Stimulated activated CD8-positive, alpha-beta memory T cell treated with anti-CD3 and anti-CD28 coated beads, Interleukin-12 subunit alpha, Interleukin-12 subunit beta, amount 100 ng/mL, for 24 hours (primary cell): ENCODE results near the gene SOX9.
"Not testable (repeated sequence)": the region's sequence is repeated elsewhere in the genome, so short reads cannot be mapped to it uniquely, and the experiment has no call there.

Experiments
- DNase-seq: peaks from one replicate; pipeline ENCODE4 v3.0.0-alpha.2; 2020; ENCODE audit errors: extremely low read depth

SOX9 gene

GRCh38 chr17:72111336-72111923 lies 9.4 kb upstream of the SOX9 start:
- no peak for DNase-seq

DNA sequence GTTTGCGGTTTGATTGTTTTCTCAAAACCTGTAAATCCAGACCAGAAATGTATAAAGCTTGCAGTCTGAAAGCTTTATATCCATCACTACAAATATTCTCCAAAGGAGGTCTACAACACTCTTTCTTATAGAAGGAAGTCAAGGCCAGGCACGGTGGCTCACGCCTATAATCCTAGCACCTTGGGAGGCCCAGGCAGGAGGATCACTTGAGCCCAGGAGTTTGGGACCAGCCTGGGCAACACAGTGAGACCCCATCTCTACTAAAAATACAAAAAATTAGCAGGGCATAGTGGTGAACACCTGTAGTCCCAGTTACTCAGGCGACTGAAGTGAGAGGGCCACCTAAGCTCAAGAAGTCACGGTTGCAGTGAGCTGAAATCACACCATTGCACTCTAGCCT lies 8.9 kb upstream of the SOX9 start:
- DNase-seq = not testable (repeated sequence)

GRCh38 chr17:72113751-72114150 lies 7.1 kb upstream of the SOX9 start:
- DNase-seq = no peak

DNA sequence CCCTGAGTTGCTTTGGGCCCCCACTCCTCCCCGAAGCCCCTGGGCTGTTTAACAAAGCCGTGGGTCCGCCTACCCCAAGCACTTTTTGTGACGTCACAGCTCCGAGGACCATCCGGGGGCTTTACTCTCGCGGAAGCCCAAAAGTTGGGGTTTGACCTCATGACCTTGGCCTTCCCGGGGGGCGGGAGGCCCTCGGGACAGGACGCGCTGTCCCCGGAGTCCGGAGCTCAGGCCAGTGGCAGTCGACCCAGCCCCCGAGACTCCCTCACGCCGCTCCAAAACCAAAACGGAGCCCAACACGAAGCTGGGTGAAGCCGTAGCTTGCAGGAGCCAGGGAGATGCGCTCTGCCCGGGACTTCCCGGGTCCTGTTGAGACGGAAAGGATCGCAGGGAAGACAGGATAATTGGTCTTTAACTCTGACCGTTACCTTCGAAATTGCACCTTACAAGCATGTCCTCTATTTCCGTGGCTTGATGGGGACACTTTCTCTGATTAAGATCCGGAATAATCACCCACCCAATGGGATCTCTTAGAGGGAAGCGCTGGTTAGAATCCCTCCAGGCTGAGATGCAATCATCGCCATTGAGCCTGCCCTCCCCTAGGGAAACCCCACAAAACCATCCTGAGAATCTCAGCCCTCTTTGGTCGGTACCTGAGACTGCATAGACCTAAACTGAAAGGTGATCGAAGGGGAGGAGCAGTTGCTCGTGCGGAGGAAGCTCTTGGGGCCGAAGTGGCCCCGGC lies 4.9 kb upstream of the SOX9 start:
- no peak for DNase-seq

DNA sequence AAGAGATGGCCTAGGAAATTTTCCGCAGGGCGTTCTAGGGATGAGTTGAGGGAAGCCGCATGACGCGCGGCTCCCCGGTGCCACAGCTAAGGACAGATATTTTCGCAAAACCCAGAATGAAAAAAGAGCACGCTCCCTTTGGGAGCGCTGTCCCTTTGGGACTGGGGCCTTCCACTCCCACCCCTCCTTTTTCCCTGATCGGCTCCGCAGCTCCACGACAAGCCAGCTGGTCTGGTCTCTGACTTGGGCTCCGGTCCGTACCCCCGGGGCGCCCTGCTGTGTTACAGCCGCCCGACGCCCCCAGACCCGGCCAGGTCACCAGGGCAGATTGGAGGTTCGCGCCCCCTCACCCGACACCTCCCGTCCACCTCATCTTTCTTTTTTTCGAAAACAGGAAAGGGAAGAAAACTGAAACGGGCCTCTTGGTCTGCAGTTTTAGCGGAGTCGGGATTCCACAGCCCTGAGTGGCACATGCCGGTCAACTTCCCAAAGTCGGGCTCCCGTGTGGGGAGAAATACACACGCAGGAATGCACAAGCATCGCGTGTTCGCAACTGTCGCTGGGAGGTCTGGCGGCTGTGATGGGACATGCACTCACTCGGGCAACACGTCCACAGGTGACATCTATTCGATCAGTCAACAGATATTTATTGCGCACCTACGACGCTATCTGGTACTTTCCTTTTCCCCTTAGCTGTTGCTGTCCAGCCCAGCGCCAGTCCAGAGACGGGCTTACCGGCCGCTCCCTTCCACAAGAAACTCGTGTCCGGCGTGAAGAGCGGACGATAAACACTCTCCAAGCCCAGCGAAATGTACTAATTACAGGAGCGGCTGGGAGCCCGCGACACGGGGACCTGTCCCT lies 3.9 kb upstream of the SOX9 start:
- DNase-seq = no peak

DNA sequence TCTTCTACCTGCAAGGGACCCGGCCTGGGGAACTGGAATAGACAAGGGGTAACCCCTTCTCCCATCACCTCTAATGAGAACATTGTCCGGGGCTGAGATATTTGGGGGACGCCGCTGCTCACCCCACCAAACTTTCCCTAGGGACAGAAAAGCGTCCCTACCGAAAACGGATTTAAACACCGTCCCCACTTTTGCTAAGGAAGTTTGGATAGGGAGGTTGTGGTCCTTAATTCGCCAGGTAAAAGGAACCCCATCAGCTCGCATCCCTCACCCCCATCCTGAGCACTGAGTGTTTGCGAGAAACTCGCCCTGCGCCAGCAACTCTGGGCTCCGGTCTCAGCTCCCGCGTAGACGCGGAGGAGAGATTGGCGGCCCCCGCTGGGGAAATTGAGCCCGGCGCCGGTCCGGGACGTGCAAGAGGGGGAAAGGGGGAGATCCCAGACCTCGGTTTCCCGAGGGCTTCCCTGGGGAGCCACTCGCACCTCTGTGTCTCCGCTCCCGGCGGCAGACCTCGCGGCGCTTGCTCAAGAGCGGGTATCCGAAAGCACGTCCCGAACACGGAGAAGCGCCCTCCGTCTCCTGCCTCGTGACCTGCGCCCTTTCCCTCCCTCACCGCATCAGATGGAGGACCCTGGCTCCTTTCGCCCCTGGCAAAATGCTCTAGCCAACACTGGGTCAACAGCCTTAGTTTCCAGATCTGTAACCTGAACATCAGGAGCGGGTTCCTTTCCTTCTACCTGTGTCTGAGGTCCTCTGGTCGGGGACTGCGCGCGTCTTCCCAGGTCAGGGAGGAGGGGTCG lies 3.1 kb upstream of the SOX9 start:
- DNase-seq = no peak

DNA sequence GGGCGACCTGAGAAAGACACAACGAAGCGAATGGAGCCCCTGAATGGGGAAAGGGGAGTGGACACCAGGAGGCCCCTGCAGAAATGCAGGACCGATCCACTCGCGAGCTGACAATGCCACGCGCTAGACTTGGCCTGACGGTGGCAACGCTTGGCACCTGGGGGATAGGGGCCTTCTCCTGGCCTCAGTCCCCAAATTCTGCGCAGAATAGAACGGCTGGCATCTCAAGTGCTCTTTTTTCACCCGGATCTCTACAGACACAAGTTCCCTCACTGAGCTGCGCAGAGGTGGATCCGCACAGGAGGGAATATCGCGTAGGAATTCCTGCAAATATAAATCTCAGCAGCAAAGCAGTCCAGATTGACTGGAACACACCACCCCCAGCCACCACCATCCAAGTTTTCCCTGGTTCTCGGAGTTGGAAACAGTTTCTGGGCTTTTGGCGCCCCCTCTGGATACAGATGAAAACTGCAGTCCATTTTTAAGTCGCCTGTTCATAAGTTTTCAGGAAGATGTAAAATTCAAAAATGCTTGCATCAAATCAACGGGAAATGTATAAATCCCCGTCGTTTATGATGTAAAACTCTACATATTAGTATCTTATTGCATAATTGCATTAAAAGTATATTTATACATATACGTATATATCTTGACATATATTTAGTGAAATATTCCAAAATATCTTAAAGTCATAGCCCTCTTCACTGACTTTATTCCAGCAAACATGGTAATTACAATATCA lies 2.3 kb upstream of the SOX9 start:
- DNase-seq = no peak

DNA sequence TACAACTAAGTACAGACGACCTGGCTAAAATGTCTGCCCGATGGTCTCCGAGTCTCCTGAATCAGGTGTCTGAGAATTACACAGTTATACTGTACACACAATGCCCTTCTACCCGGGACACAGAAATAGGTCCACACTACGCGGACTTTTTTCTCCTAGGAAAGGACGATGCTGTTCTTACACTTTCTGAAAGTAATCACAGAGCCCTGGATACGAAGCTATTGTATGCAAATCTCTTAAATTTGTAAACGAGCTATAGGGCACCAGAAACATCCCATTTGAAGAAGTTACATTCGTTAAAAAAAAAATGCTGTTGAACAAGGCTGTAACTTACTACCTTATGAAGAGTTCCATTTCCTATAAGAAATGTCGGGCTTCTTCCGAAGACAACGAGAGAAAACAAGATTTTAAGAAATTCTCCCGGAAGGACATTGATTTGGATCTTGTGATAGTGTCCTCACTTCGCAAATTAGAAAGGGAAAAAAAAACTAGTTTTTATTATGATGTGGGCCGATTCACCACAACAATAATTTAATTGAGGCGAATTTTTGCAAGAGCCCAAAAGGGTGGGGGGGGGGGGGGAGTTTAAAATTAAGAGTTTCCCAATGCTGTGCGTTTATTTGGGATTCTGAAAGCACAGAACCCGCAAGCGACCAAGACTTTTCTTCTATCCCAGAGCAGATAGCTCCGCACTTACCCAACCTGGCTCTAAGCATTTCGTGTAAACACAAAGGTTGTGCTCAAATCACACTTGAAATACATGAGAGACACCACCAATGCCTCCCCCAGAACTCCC lies 1.5 kb upstream of the SOX9 start:
- no peak for DNase-seq

GRCh38 chr17:72119873-72120641 lies 763 bp upstream of the SOX9 start:
- DNase-seq = no peak

DNA sequence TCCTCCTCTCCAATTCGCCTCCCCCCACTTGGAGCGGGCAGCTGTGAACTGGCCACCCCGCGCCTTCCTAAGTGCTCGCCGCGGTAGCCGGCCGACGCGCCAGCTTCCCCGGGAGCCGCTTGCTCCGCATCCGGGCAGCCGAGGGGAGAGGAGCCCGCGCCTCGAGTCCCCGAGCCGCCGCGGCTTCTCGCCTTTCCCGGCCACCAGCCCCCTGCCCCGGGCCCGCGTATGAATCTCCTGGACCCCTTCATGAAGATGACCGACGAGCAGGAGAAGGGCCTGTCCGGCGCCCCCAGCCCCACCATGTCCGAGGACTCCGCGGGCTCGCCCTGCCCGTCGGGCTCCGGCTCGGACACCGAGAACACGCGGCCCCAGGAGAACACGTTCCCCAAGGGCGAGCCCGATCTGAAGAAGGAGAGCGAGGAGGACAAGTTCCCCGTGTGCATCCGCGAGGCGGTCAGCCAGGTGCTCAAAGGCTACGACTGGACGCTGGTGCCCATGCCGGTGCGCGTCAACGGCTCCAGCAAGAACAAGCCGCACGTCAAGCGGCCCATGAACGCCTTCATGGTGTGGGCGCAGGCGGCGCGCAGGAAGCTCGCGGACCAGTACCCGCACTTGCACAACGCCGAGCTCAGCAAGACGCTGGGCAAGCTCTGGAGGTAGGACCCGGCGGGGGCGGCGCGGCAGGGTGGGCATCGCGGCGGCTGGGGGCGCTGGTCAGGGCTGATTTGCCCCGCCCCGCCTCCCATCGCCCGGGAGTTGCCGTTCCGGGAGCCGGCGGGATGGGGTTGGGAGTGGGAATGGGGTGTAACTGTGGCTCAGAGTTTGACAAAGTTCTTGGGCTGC lies 567 bp downstream of the SOX9 start:
- DNase-seq = no peak

DNA sequence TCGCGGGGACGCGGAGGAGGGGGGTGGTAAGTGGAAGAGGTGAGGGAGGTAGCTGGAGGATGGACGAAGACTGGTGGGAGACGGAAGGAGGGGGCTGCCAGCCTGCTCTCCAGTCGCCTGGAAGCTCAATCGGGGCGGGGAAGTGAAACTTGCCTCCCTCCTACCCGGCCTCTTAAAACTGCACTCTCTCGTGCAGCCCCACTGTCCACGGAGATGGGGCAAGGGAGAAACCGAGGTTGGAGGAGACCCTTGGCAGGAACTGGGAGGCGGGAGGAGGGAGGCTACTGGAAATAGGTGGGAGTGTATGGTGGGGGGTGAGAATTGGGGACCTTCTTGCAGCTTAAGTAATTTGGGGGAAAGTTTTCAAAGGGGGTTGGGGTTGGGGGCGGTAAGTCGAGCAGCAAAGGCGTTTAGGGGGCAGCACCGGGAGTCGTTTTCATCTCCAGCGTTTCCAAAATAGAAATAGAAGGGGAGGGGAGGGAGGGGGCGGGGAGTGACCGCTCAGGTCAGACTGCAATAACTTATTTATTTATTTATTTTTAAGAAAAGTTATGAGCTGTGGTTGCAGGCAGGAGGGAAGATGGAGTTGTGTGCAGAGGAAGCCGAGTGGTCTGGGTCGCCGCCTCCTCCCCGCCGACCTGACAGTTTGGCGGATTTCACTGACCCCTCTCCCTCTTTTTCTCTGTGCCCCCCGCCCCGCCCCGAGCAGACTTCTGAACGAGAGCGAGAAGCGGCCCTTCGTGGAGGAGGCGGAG lies 1.4 kb downstream of the SOX9 start:
- no peak for DNase-seq

DNA sequence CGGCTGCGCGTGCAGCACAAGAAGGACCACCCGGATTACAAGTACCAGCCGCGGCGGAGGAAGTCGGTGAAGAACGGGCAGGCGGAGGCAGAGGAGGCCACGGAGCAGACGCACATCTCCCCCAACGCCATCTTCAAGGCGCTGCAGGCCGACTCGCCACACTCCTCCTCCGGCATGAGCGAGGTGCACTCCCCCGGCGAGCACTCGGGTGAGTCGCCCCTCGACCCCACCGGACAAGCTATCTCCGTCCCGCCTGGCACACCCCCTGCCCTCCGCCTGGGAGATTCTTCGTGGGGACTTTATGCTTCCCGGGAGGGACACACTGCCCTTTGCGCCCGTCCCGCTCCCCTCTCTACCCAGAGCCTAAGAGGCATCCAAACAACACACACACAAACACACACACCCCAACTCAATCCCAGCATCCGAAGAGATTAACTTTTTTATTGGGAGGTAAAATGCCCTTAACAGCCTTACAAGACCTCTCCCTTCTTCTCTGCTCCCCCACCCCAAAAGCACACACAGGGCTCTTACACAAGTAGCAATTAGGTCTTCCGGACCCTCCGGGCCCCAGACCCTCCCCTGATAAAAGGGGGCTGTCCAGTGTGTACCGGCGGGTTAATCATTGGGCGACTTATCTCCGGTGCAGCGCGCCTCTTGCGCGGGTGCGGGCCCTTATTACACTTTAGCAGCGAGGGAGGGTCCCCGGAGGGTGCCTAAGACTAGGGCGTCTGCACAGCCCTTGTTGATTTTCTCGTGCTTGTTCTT lies 2.1 kb downstream of the SOX9 start:
- DNase-seq = no peak

DNA sequence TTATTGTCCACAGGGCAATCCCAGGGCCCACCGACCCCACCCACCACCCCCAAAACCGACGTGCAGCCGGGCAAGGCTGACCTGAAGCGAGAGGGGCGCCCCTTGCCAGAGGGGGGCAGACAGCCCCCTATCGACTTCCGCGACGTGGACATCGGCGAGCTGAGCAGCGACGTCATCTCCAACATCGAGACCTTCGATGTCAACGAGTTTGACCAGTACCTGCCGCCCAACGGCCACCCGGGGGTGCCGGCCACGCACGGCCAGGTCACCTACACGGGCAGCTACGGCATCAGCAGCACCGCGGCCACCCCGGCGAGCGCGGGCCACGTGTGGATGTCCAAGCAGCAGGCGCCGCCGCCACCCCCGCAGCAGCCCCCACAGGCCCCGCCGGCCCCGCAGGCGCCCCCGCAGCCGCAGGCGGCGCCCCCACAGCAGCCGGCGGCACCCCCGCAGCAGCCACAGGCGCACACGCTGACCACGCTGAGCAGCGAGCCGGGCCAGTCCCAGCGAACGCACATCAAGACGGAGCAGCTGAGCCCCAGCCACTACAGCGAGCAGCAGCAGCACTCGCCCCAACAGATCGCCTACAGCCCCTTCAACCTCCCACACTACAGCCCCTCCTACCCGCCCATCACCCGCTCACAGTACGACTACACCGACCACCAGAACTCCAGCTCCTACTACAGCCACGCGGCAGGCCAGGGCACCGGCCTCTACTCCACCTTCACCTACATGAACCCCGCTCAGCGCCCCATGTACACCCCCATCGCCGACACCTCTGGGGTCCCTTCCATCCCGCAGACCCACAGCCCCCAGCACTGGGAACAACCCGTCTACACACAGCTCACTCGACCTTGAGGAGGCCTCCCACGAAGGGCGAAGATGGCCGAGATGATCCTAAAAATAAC lies 3.0 kb downstream of the SOX9 start:
- DNase-seq = no peak

DNA sequence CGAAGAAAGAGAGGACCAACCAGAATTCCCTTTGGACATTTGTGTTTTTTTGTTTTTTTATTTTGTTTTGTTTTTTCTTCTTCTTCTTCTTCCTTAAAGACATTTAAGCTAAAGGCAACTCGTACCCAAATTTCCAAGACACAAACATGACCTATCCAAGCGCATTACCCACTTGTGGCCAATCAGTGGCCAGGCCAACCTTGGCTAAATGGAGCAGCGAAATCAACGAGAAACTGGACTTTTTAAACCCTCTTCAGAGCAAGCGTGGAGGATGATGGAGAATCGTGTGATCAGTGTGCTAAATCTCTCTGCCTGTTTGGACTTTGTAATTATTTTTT lies 3.6 kb downstream of the SOX9 start:
- DNase-seq = no peak

- DNase-seq = no peak
These were observed 4.4 kb downstream of the SOX9 start for GRCh38 chr17:72125226-72125651.

DNA sequence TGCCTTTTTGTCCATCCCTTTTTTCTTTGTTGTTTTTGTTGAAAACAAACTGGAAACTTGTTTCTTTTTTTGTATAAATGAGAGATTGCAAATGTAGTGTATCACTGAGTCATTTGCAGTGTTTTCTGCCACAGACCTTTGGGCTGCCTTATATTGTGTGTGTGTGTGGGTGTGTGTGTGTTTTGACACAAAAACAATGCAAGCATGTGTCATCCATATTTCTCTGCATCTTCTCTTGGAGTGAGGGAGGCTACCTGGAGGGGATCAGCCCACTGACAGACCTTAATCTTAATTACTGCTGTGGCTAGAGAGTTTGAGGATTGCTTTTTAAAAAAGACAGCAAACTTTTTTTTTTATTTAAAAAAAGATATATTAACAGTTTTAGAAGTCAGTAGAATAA lies 4.9 kb downstream of the SOX9 start:
- no peak for DNase-seq
